ENCODE data around the gene PIEZO1.

DNA sequence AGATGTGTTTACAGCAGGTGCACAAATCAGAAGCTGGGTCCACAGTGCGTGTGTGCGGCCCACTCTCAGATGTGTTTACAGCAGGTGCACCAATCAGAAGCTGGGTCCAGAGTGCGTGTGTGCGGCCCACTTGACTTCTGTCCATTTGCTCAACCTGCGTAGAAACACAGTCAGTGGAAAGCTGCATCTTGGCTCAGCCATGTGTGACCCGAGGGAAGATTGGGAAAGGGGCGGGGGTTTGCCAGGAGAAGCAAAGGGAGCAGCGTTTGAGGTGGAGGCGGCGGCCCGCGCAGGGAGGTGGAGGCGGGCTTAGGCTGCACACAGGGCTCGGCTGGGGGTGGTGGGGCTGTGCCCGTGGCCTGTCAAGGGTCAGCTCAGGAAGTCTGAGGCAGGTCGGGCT, 74.5 kb downstream of the PIEZO1 start:
- no peak for TF ChIP-seq POLR2A (IDR thresholded peaks at IDR 0.05; ENCODE audit: low read length)
- no peak for TF ChIP-seq RFX5 (IDR thresholded peaks at IDR 0.05)
- TF ChIP-seq, protein P1, sequence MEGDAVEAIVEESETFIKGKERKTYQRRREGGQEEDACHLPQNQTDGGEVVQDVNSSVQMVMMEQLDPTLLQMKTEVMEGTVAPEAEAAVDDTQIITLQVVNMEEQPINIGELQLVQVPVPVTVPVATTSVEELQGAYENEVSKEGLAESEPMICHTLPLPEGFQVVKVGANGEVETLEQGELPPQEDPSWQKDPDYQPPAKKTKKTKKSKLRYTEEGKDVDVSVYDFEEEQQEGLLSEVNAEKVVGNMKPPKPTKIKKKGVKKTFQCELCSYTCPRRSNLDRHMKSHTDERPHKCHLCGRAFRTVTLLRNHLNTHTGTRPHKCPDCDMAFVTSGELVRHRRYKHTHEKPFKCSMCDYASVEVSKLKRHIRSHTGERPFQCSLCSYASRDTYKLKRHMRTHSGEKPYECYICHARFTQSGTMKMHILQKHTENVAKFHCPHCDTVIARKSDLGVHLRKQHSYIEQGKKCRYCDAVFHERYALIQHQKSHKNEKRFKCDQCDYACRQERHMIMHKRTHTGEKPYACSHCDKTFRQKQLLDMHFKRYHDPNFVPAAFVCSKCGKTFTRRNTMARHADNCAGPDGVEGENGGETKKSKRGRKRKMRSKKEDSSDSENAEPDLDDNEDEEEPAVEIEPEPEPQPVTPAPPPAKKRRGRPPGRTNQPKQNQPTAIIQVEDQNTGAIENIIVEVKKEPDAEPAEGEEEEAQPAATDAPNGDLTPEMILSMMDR (IDR thresholded peaks at IDR 0.05): no peak
- TF ChIP-seq EP300 (IDR thresholded peaks at IDR 0.05): no peak
- TF ChIP-seq HDAC2 (IDR thresholded peaks at IDR 0.05): no peak
- no peak for TF ChIP-seq KDM1A (IDR thresholded peaks at IDR 0.05; ENCODE audit: low read depth)
